K562 (cell line): ENCODE measurements around the gene KLF1. TPM values are rescaled to one million over a fixed set of nuclear protein-coding genes. Genes with fewer than 3 reads are reported as not detected.
"Not testable (repeated sequence)": the region's sequence is repeated elsewhere in the genome, so short reads cannot be mapped to it uniquely, and the experiment has no call there.

ENCODE experiments used
- ATAC-seq: fragments of 200-7000 bp; cut with Tn5 transposase; 3 replicates; pipeline ENCODE4 v1.9.1; 2020; ENCODE audit warnings: moderate library complexity
- BruUV-seq: library from RNA; stranded (reverse); fragments of 400-500 nt; replicated peaks from 2 replicates; lab custom pipeline; 2021; lab: Mats Ljungman, UMichigan
- CTCF ChIA-PET: fragments of 300-600 bp; formaldehyde crosslinking; extraction: SDS; loops from one replicate; lab custom pipeline; 2021; ENCODE audit warnings: low intra/inter-chr PET ratio; lab: Yijun Ruan, JAX
- POLR2A ChIA-PET: fragments of 300-600, 350-650 bp; sonication (Branson Sonifier 250); formaldehyde crosslinking; extraction: SDS; loops from one replicate; lab custom pipeline; 2021; ENCODE audit warnings: antibody characterized with exemption, inconsistent platforms; lab: Yijun Ruan, JAX
- DNase-seq, 4 experiments: peaks; one replicate each; pipeline versions ENCODE4 v3.0.0 to v3.0.0-alpha.2; 2011 to 2018; ENCODE audit warnings: low spot score in 3 of 4, mixed read lengths in 3 of 4; ENCODE audit errors: extremely low read depth in 1 of 4
- FAIRE-seq: peaks from 2 replicates; lab custom pipeline; 2011; peaks lifted over from hg19 to GRCh38; lab: Jason Lieb, UNC
- H2AFZ ChIP-seq: 2 replicates; pipeline ENCODE4 v1.6.0; 2011; ENCODE audit warnings: low read depth, low read length, control low read depth, inconsistent platforms
- H3K27ac ChIP-seq: fragments of 200-600 bp; 3 replicates; pipeline ENCODE4 v1.8.0; 2011; ENCODE audit warnings: low read depth, mild to moderate bottlenecking, control low read depth, inconsistent platforms, low read length, moderate library complexity, mixed read lengths; ENCODE audit errors: extremely low read depth
- H3K27me3 ChIP-seq, 2 experiments: fragments of 300-600 bp in 1 of 2; 2 replicates in 1 of 2; 3 replicates in 1 of 2; pipeline versions ENCODE4 v1.6.0 to v1.8.0; 2011; ENCODE audit warnings: inconsistent platforms in 2 of 2, low read length in 2 of 2, mild to moderate bottlenecking in 1 of 2, mixed read lengths in 1 of 2, moderate library complexity in 1 of 2; ENCODE audit not compliant: control insufficient read depth in 2 of 2, insufficient read depth in 2 of 2
- H3K36me3 ChIP-seq: fragments of 300-600 bp; 3 replicates; pipeline ENCODE4 v1.8.0; 2011; ENCODE audit warnings: mild to moderate bottlenecking, low read length, inconsistent platforms; ENCODE audit not compliant: control insufficient read depth, insufficient read depth
- H3K4me1 ChIP-seq, 2 experiments: fragments of 200-600 bp in 1 of 2; replicated peaks in 1 of 2; 2 replicates in 1 of 2; 3 replicates in 1 of 2; pipeline versions ENCODE4 v1.5.1 to v1.8.0; 2011; ENCODE audit warnings: inconsistent platforms in 2 of 2, low read length in 2 of 2, mild to moderate bottlenecking in 1 of 2, mixed read lengths in 1 of 2, moderate library complexity in 1 of 2; ENCODE audit not compliant: control insufficient read depth in 2 of 2, insufficient read depth in 2 of 2
- H3K4me2 ChIP-seq: 2 replicates; pipeline ENCODE4 v1.6.1; 2011; ENCODE audit warnings: low read length, control low read depth, inconsistent platforms, mixed read lengths; ENCODE audit not compliant: insufficient read depth
- H3K4me3 ChIP-seq: fragments of 200-600 bp; sonication (generic), shearing (Covaris generic); 2 replicates; pipeline ENCODE4 v1.5.1; 2016; ENCODE audit warnings: control low read depth, inconsistent platforms
- H3K79me2 ChIP-seq: fragments of 200-600 bp; 3 replicates; pipeline ENCODE4 v1.8.0; 2011; ENCODE audit warnings: low read length, inconsistent platforms; ENCODE audit not compliant: control insufficient read depth, insufficient read depth
- H3K9ac ChIP-seq, 2 experiments: 2 replicates each; pipeline versions ENCODE4 v1.6.0 to v1.6.1; 2011; ENCODE audit warnings: low read depth in 2 of 2, low read length in 2 of 2, control low read depth in 1 of 2, inconsistent platforms in 1 of 2, mild to moderate bottlenecking in 1 of 2, mixed read lengths in 1 of 2; ENCODE audit not compliant: insufficient read depth in 1 of 2
- H3K9me1 ChIP-seq: one replicate; pipeline ENCODE4 v1.6.0; 2011; ENCODE audit warnings: inconsistent platforms, mild to moderate bottlenecking, low read length, moderate library complexity; ENCODE audit not compliant: control insufficient read depth, insufficient read depth
- H3K9me3 ChIP-seq: replicated peaks from 2 replicates; pipeline ENCODE4 v1.5.1; 2011; ENCODE audit warnings: low read depth, low read length, inconsistent platforms; ENCODE audit not compliant: control insufficient read depth, insufficient read depth
- H4K20me1 ChIP-seq: replicated peaks from 2 replicates; pipeline ENCODE4 v1.6.1; 2011; ENCODE audit warnings: low read length, inconsistent platforms, mixed read lengths; ENCODE audit not compliant: control insufficient read depth, insufficient read depth
- C11orf30 ChIP-seq: fragments of 450-650 bp; IDR thresholded peaks from 2 replicates; pipeline ENCODE4 v1.6.1; 2016; ENCODE audit warnings: low read depth, mild to moderate bottlenecking
- MAFG ChIP-seq: fragments of 450-650 bp; conservative IDR thresholded peaks from 2 replicates; pipeline ENCODE4 v1.6.1; 2016; ENCODE audit warnings: missing genetic modification characterization, missing compliant biosample characterization
- PKNOX1 ChIP-seq: fragments of 450-650 bp; IDR thresholded peaks from 2 replicates; pipeline ENCODE4 v1.6.1; 2016
- ZNF316 ChIP-seq: fragments of 450-650 bp; IDR thresholded peaks from 2 replicates; pipeline ENCODE4 v1.6.1; 2016
- WGBS: fragments of 100-300 bp; shearing (Covaris generic); methylation state at CpG from one replicate; pipeline ENCODE4 v1.1.6; 2016; ENCODE audit warnings: low coverage, mixed read lengths; ENCODE audit not compliant: insufficient coverage; ENCODE audit errors: missing lambda C conversion rate; 5-methylcytosine and 5-hydroxymethylcytosine counted together
- in situ Hi-C: fragments of 300-500 bp; cut with MboI; formaldehyde crosslinking; loops from 4 replicates; pipeline ENCODE4 v1.15.0; 2018; ENCODE audit warnings: inconsistent platforms, mixed read lengths
- intact Hi-C: fragments of 100-400 bp; cut with micrococcal nuclease; formaldehyde crosslinking; loops from 2 replicates; pipeline ENCODE4 v1.14.2; 2022
- polyA plus RNA-seq, 8 experiments: library from polyadenylated mRNA; depleted of rRNA in 4 of 8; stranded (reverse) in 5 of 8; unstranded in 3 of 8; fragments of >200 nt; fragmentation: Nextera tagmentation in 2 of 8; fragmentation: Illumina TruSeq in 1 of 8; extraction: Ambion mirVana in 2 of 8; extraction: Trizol in 1 of 8; gene quantifications; 2 replicates each; pipeline versions ENCODE4 v1.2.1 to v1.2.3, GENCODE V29; 2011 to 2014; ENCODE audit warnings: inconsistent platforms in 1 of 8, missing spikeins in 1 of 8
- total RNA-seq, 7 experiments: library from RNA; depleted of rRNA in 6 of 7; stranded (reverse); fragments of >200 nt in 6 of 7; fragmentation: Illumina TruSeq in 2 of 7; extraction: Trizol in 2 of 7; gene quantifications; 2 replicates each; pipeline versions ENCODE4 v1.2.1 to v1.2.3, GENCODE V29; 2011 to 2021; ENCODE audit warnings: low replicate concordance in 1 of 7

The KLF1 gene
- total and polyA plus RNA-seq, 9 of the 15 experiments (the other 6 are each of a cell fraction or from before 2014, with no cell fraction given): 8.4 to 163 (median 47.3) TPM

DNA sequence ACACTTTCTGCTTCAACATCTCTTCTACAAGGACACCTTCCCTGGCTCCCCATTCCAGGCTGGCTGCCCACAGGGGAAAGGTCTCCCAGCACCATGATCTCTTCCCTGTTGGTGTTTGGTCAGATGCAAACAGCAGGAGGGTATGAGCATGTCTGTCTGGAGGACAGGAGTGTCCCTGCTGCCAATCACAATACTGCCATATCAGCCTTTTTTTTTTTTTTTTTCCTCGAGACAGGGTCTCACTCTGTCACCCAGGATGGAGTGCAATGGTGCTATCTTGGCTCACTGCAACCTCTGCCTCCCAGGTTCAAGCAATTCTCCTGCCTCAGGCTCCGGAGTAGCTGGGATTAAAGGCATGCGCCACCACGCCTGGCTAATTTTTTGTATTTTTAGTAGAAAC lies 28.9 kb upstream of the KLF1 start:
- CTCF ChIA-PET: not testable (repeated sequence)
- peaks cover 20 to 24% of the 10 kb centered on the region in 2 experiments for H3K4me1 ChIP-seq

More for the DNA sequence above, 28.9 kb upstream of the KLF1 start:
- H4K20me1 ChIP-seq, H3K4me2 ChIP-seq, H3K27ac ChIP-seq, FAIRE-seq, H3K9ac ChIP-seq, H2AFZ ChIP-seq, H3K79me2 ChIP-seq, in situ Hi-C loops, DNase-seq, BruUV-seq, ATAC-seq, intact Hi-C loops, H3K9me3 ChIP-seq, H3K4me3 ChIP-seq, H3K36me3 ChIP-seq, H3K9me1 ChIP-seq, H3K27me3 ChIP-seq: not testable (repeated sequence)
- POLR2A ChIA-PET: interaction anchor here (0.6 to 1.0 kb wide), 3 partner anchors 12 to 27 kb away, joined by 3 to 4 read pairs (median 3); partner anchors contain the start of gene GCDH
- TF ChIP-seq ZNF316 (peak; percentile 86), PKNOX1 (peak; percentile 23; the same call in 1 of the 2 replicates), C11orf30 (peak; percentile 54; the same call in 1 of the 2 replicates), MAFG (tag) (peak; percentile 51)
- 87% methylated on average over 3 of the region's 4 CpGs for WGBS
